OCI-LY3 (cell line): ENCODE results near the gene DCC.

ENCODE experiments used
- H2AFZ ChIP-seq: fragments of 200-600, 300-600 bp; shearing (Covaris generic); 2 replicates; pipeline ENCODE4 v1.6.0; 2014; ENCODE audit warnings: antibody characterized with exemption, low read depth, low read length
- H3K27ac ChIP-seq: fragments of 200-600, 300-600 bp; sonication (generic); 2 replicates; pipeline ENCODE4 v1.5.1; 2014; ENCODE audit warnings: mild to moderate bottlenecking, low read length, moderate library complexity, mixed read lengths
- H3K27me3 ChIP-seq: fragments of 200-600, 300-600 bp; sonication (generic); 2 replicates; pipeline ENCODE4 v1.6.1; 2014; ENCODE audit warnings: low read depth, low read length, mixed read lengths
- H3K36me3 ChIP-seq: fragments of 200-600, 300-600 bp; sonication (generic); replicated peaks from 2 replicates; pipeline ENCODE3; 2014; ENCODE audit warnings: low read depth, low read length, mixed read lengths
- H3K4me1 ChIP-seq: fragments of 300-600, 200-600 bp; sonication (generic); 2 replicates; pipeline ENCODE4 v1.6.1; 2014; ENCODE audit warnings: low read length, mixed read lengths
- H3K4me2 ChIP-seq: fragments of 200-600, 300-600 bp; sonication (generic); 2 replicates; pipeline ENCODE4 v1.6.1; 2014; ENCODE audit warnings: low read length, mixed read lengths
- H3K4me3 ChIP-seq: fragments of 300-600, 200-600 bp; sonication (generic); 2 replicates; pipeline ENCODE4 v1.5.1; 2014; ENCODE audit warnings: antibody characterized with exemption, mild to moderate bottlenecking, low read length, moderate library complexity
- H3K79me2 ChIP-seq: fragments of 300-600, 200-600 bp; shearing (Covaris generic); 2 replicates; pipeline ENCODE4 v1.6.1; 2014; ENCODE audit warnings: mild to moderate bottlenecking, low read length, mixed read lengths
- H3K9ac ChIP-seq: fragments of 300-600, 200-600 bp; shearing (Covaris generic); 2 replicates; pipeline ENCODE4 v1.6.0; 2014; ENCODE audit warnings: mild to moderate bottlenecking, low read length, moderate library complexity
- H3K9me3 ChIP-seq: fragments of 200-600, 300-600 bp; shearing (Covaris generic); 2 replicates; pipeline ENCODE4 v1.6.1; 2014; ENCODE audit warnings: low read length, mixed read lengths; ENCODE audit not compliant: insufficient read depth
- H4K20me1 ChIP-seq: fragments of 200-600, 300-600 bp; sonication (generic); 2 replicates; pipeline ENCODE4 v1.6.1; 2016; ENCODE audit warnings: low read length, mixed read lengths; ENCODE audit not compliant: insufficient read depth
- CTCF ChIP-seq: fragments of 200-600, 300-600 bp; sonication (generic); IDR thresholded peaks from 2 replicates; pipeline ENCODE4 v1.5.1; 2014; ENCODE audit warnings: antibody characterized with exemption, low read length, low read depth
- EZH2phosphoT487 ChIP-seq: fragments of 200-600 bp; shearing (Covaris generic); IDR thresholded peaks from 2 replicates; pipeline ENCODE4 v1.6.1; 2018; ENCODE audit warnings: antibody characterized with exemption, mixed run types, low read depth

The DCC gene

GRCh38 chr18:52936931-52937330, 596.9 kb downstream of the DCC start:
- H3K79me2 ChIP-seq: no peaks in the 10 kb centered on the region
- H3K4me3 ChIP-seq: no peak overlapping the region
- TF ChIP-seq CTCF: no peak
- TF ChIP-seq EZH2phosphoT487: no peak
- H3K4me1 ChIP-seq: no peaks in the 10 kb centered on the region
- no peak overlapping the region for H3K4me2 ChIP-seq
- no peaks in the 10 kb centered on the region for H3K27me3 ChIP-seq
- H3K9ac ChIP-seq: no peak overlapping the region
- H3K27ac ChIP-seq: no peak overlapping the region
- H4K20me1 ChIP-seq: no peaks in the 10 kb centered on the region
- no peak overlapping the region for H2AFZ ChIP-seq
- no peaks in the 10 kb centered on the region for H3K36me3 ChIP-seq
- H3K9me3 ChIP-seq: no peaks in the 10 kb centered on the region

GRCh38 chr18:52937840-52938239, 597.8 kb downstream of the DCC start:
- Histone ChIP-seq H3K27me3 (no peaks in the 10 kb centered on the region), H3K4me2 (no peak overlapping the region), H3K9me3 (peaks cover 4% of the 10 kb centered on the region; the same call in 1 of the 2 replicates), H3K9ac (no peak overlapping the region), H3K4me3 (no peak overlapping the region), H3K36me3 (no peaks in the 10 kb centered on the region), H2AFZ (no peak overlapping the region), H4K20me1 (no peaks in the 10 kb centered on the region), H3K4me1 (no peaks in the 10 kb centered on the region), H3K79me2 (no peaks in the 10 kb centered on the region), H3K27ac (no peak overlapping the region)
- TF ChIP-seq CTCF (no peak), EZH2phosphoT487 (no peak)

- no peaks in the 10 kb centered on the region for H3K79me2 ChIP-seq
- no peaks in the 10 kb centered on the region for H4K20me1 ChIP-seq
- no peak overlapping the region for H3K27ac ChIP-seq
- no peak for TF ChIP-seq CTCF
- TF ChIP-seq EZH2phosphoT487: no peak
- no peaks in the 10 kb centered on the region for H3K27me3 ChIP-seq
- no peak overlapping the region for H3K9ac ChIP-seq
- H3K4me1 ChIP-seq: no peaks in the 10 kb centered on the region
- peaks cover 4% of the 10 kb centered on the region; the same call in 1 of the 2 replicates for H3K9me3 ChIP-seq
- H3K36me3 ChIP-seq: no peaks in the 10 kb centered on the region
- H3K4me3 ChIP-seq: no peak overlapping the region
- H3K4me2 ChIP-seq: no peak overlapping the region
- H2AFZ ChIP-seq: peak overlapping the region; percentile 7; the same call in 1 of the 2 replicates
Measured at GRCh38 chr18:52945552-52945951, 605.6 kb downstream of the DCC start.

- H2AFZ ChIP-seq: no peak overlapping the region
- no peak overlapping the region for H3K27ac ChIP-seq
- H3K4me2 ChIP-seq: no peak overlapping the region
- no peaks in the 10 kb centered on the region for H3K36me3 ChIP-seq
- H3K27me3 ChIP-seq: no peaks in the 10 kb centered on the region
- H3K4me1 ChIP-seq: no peaks in the 10 kb centered on the region
- H3K79me2 ChIP-seq: no peaks in the 10 kb centered on the region
- no peaks in the 10 kb centered on the region for H4K20me1 ChIP-seq
- H3K4me3 ChIP-seq: no peak overlapping the region
- TF ChIP-seq CTCF: no peak
- no peaks in the 10 kb centered on the region for H3K9me3 ChIP-seq
- no peak overlapping the region for H3K9ac ChIP-seq
Measured at GRCh38 chr18:52948868-52949444, 609.0 kb downstream of the DCC start.
